ENCODE results near the gene CMTR1.

- TF ChIP-seq CTCF (conservative IDR thresholded peaks at IDR 0.05 in 1 of 2, IDR thresholded peaks at IDR 0.05 in 1 of 2; ENCODE audit: extremely low read depth in 1 of 2, insufficient read depth in 1 of 2, low read depth in 1 of 2, low read length in 2 of 2) (no peak), EZH2 (IDR thresholded peaks at IDR 0.05; ENCODE audit: borderline replicate concordance, low read length) (no peak)
Measured at GRCh38 chr6:37459981-37460800, 27.2 kb downstream of the CMTR1 start.
